Activated naive CD4-positive, alpha-beta T cell treated with anti-CD3 and anti-CD28 coated beads, Interleukin-2, amount 50 U/mL, for 72 hours (primary cell): ENCODE measurements around the gene AGO3. TPM values are rescaled to one million over a fixed set of nuclear protein-coding genes. Genes with fewer than 3 reads are reported as not detected.
A peak's percentile ranks its signal among the peaks of the same experiment; 100 is the strongest.

Experiments used
- ATAC-seq, 2 donors: fragments of 150-1000 bp; cut with Tn5 transposase; 2 replicates each; pipeline ENCODE4 v1.10.0; 2021; ENCODE audit warnings: mild to moderate bottlenecking in 2 of 2, moderate library complexity in 2 of 2
- DNase-seq, 2 donors: peaks; one replicate each; pipeline ENCODE4 v3.0.0; 2021 to 2022; ENCODE audit warnings: low spot score in 2 of 2
- H3K27ac Mint-ChIP-seq, 2 donors: one replicate each; pipeline ENCODE4 v1.8.0; 2022; ENCODE audit warnings: mild to moderate bottlenecking in 2 of 2, mixed read lengths in 2 of 2
- H3K36me3 Mint-ChIP-seq, 2 donors: one replicate each; pipeline ENCODE4 v1.8.0; 2022; ENCODE audit warnings: mixed read lengths in 2 of 2
- H3K9me3 Mint-ChIP-seq, 2 donors: one replicate each; pipeline ENCODE4 v1.8.0; 2022; ENCODE audit warnings: mixed read lengths in 2 of 2
- total RNA-seq, 2 donors: library from RNA; stranded (reverse); gene quantifications; one replicate each; pipeline ENCODE4 v1.2.3, GENCODE V29; 2022

AGO3 gene
- total RNA-seq, 2 donors from 2014 or later = 32.9 to 43.6 TPM

GRCh38 chr1:36024847-36025246 lies 93.9 kb downstream of the AGO3 start:
- Mint-ChIP-seq H3K27ac (peak overlapping the region; percentile 1 to 26), H3K9me3 (peaks cover 0 to 4% of the 10 kb centered on the region in 2 donors), H3K36me3 (peaks cover 9 to 36% of the 10 kb centered on the region in 2 donors)
- DNase-seq = no peak
- no peak for ATAC-seq

GRCh38 chr1:36027766-36028165 lies 96.9 kb downstream of the AGO3 start:
- ATAC-seq (no peak), DNase-seq (no peak)
- Mint-ChIP-seq H3K36me3 (peaks cover 9 to 41% of the 10 kb centered on the region in 2 donors), H3K9me3 (peaks cover 0 to 4% of the 10 kb centered on the region in 2 donors), H3K27ac (no peak overlapping the region)

- H3K36me3 Mint-ChIP-seq = peaks cover 8 to 20% of the 10 kb centered on the region in 2 donors
- ATAC-seq = no peak
- no peak for DNase-seq
- H3K9me3 Mint-ChIP-seq = no peaks in the 10 kb centered on the region
- no peak overlapping the region for H3K27ac Mint-ChIP-seq
Measured at GRCh38 chr1:36031441-36031840, 100.5 kb downstream of the AGO3 start.

- H3K36me3 Mint-ChIP-seq = peaks cover 0 to 6% of the 10 kb centered on the region in 2 donors
- DNase-seq (no peak), ATAC-seq (no peak)
- H3K9me3 Mint-ChIP-seq = no peaks in the 10 kb centered on the region
- H3K27ac Mint-ChIP-seq = no peak overlapping the region
Measured at GRCh38 chr1:36034692-36035091, 103.8 kb downstream of the AGO3 start.

- ATAC-seq = no peak
- Mint-ChIP-seq H3K27ac (no peak overlapping the region), H3K36me3 (peaks cover 0 to 6% of the 10 kb centered on the region in 2 donors), H3K9me3 (no peaks in the 10 kb centered on the region)
- DNase-seq = no peak
Measured at GRCh38 chr1:36035154-36035553, 104.2 kb downstream of the AGO3 start.

GRCh38 chr1:36040238-36040637 lies 109.3 kb downstream of the AGO3 start:
- DNase-seq (no peak), ATAC-seq (no peak)
- Mint-ChIP-seq H3K36me3 (peaks cover 0 to 4% of the 10 kb centered on the region in 2 donors), H3K27ac (no peak overlapping the region), H3K9me3 (no peaks in the 10 kb centered on the region)

GRCh38 chr1:36051821-36052220 lies 120.9 kb downstream of the AGO3 start:
- no peak overlapping the region for H3K27ac Mint-ChIP-seq
- DNase-seq = no peak
- peaks cover 0 to 4% of the 10 kb centered on the region in 2 donors for H3K9me3 Mint-ChIP-seq
- H3K36me3 Mint-ChIP-seq = peaks cover 14 to 18% of the 10 kb centered on the region in 2 donors
- ATAC-seq = no peak

- H3K36me3 Mint-ChIP-seq = no peaks in the 10 kb centered on the region
- H3K9me3 Mint-ChIP-seq = no peaks in the 10 kb centered on the region
- ATAC-seq = no peak
- no peak for DNase-seq
- H3K27ac Mint-ChIP-seq = no peak overlapping the region
Measured at GRCh38 chr1:36053978-36054377, 123.1 kb downstream of the AGO3 start.

- H3K27ac Mint-ChIP-seq = no peak overlapping the region
- DNase-seq (no peak), ATAC-seq (no peak)
- no peaks in the 10 kb centered on the region for H3K36me3 Mint-ChIP-seq
- no peaks in the 10 kb centered on the region for H3K9me3 Mint-ChIP-seq
Measured at GRCh38 chr1:36055706-36056105, 124.8 kb downstream of the AGO3 start.

GRCh38 chr1:36062315-36062714 lies 131.4 kb downstream of the AGO3 start:
- no peak for DNase-seq
- H3K9me3 Mint-ChIP-seq = no peaks in the 10 kb centered on the region
- no peak for ATAC-seq
- no peaks in the 10 kb centered on the region for H3K36me3 Mint-ChIP-seq
- H3K27ac Mint-ChIP-seq = no peak overlapping the region

- DNase-seq = no peak
- Mint-ChIP-seq H3K27ac (no peak overlapping the region), H3K36me3 (no peaks in the 10 kb centered on the region), H3K9me3 (no peaks in the 10 kb centered on the region)
- ATAC-seq = no peak
Measured at GRCh38 chr1:36067871-36068270, 137.0 kb downstream of the AGO3 start.

GRCh38 chr1:36068866-36069265 lies 138.0 kb downstream of the AGO3 start:
- no peak for DNase-seq
- ATAC-seq = no peak
- Mint-ChIP-seq H3K9me3 (no peaks in the 10 kb centered on the region), H3K36me3 (no peaks in the 10 kb centered on the region), H3K27ac (no peak overlapping the region)

- Mint-ChIP-seq H3K36me3 (no peaks in the 10 kb centered on the region), H3K9me3 (no peaks in the 10 kb centered on the region), H3K27ac (no peak overlapping the region)
- ATAC-seq (no peak), DNase-seq (no peak)
Measured at GRCh38 chr1:36070349-36070748, 139.4 kb downstream of the AGO3 start.

- Mint-ChIP-seq H3K27ac (no peak overlapping the region), H3K36me3 (no peaks in the 10 kb centered on the region), H3K9me3 (no peaks in the 10 kb centered on the region)
- DNase-seq (no peak), ATAC-seq (no peak)
Measured at GRCh38 chr1:36076979-36077573, 146.2 kb downstream of the AGO3 start.

GRCh38 chr1:36080236-36080635 lies 149.3 kb downstream of the AGO3 start:
- H3K36me3 Mint-ChIP-seq = no peaks in the 10 kb centered on the region
- ATAC-seq (no peak), DNase-seq (no peak)
- no peak overlapping the region for H3K27ac Mint-ChIP-seq
- no peaks in the 10 kb centered on the region for H3K9me3 Mint-ChIP-seq

- ATAC-seq (no peak), DNase-seq (no peak)
- H3K27ac Mint-ChIP-seq = no peak overlapping the region
- H3K36me3 Mint-ChIP-seq = no peaks in the 10 kb centered on the region
- no peaks in the 10 kb centered on the region for H3K9me3 Mint-ChIP-seq
Measured at GRCh38 chr1:36080801-36081200, 149.9 kb downstream of the AGO3 start.

GRCh38 chr1:36081926-36082485 lies 151.1 kb downstream of the AGO3 start:
- Mint-ChIP-seq H3K36me3 (no peaks in the 10 kb centered on the region), H3K27ac (no peak overlapping the region), H3K9me3 (no peaks in the 10 kb centered on the region)
- ATAC-seq = no peak
- no peak for DNase-seq

- H3K36me3 Mint-ChIP-seq = no peaks in the 10 kb centered on the region
Measured at GRCh38 chr1:36083219-36083618, 152.3 kb downstream of the AGO3 start.

More at GRCh38 chr1:36083219-36083618, 152.3 kb downstream of the AGO3 start:
- ATAC-seq = no peak
- H3K9me3 Mint-ChIP-seq = no peaks in the 10 kb centered on the region
- no peak for DNase-seq
- no peak overlapping the region for H3K27ac Mint-ChIP-seq
